Kidney (tissue), 14 donors: ENCODE results near the gene MYOZ3. TPM values are rescaled to one million over a fixed set of nuclear protein-coding genes. Genes with fewer than 3 reads are reported as not detected.

Source experiments
- DNase-seq, 5 donors: peaks; one replicate each; pipeline ENCODE4 v3.0.0-alpha.2; 2013 to 2020
- FAIRE-seq: peaks from 2 replicates; lab custom pipeline; 2012; peaks lifted over from hg19 to GRCh38; lab: Jason Lieb, UNC
- H3K27ac ChIP-seq, 2 donors: one replicate each; pipeline ENCODE4 v1.7.0; 2013; ENCODE audit warnings: low read depth in 2 of 2, low read length in 2 of 2, inconsistent platforms in 1 of 2
- H3K27me3 ChIP-seq: one replicate; pipeline ENCODE4 v1.7.1; 2013; ENCODE audit warnings: low read length, inconsistent platforms; ENCODE audit not compliant: control insufficient read depth, insufficient read depth
- H3K36me3 ChIP-seq, 3 donors: one replicate each; pipeline versions ENCODE4 v1.7.0 to v1.7.1; 2013; ENCODE audit warnings: low read length in 3 of 3, control low read depth in 1 of 3, inconsistent platforms in 1 of 3; ENCODE audit not compliant: insufficient read depth in 3 of 3, control insufficient read depth in 2 of 3
- H3K4me1 ChIP-seq, 3 donors: one replicate each; pipeline versions ENCODE4 v1.7.0 to v1.7.1; 2013; ENCODE audit warnings: low read length in 3 of 3, inconsistent platforms in 1 of 3, low read depth in 1 of 3; ENCODE audit not compliant: control insufficient read depth in 2 of 3, insufficient read depth in 2 of 3
- H3K4me3 ChIP-seq, 3 donors: one replicate each; pipeline versions ENCODE4 v1.7.0 to v1.8.1; 2013; ENCODE audit warnings: low read length in 3 of 3, control low read depth in 1 of 3, inconsistent platforms in 1 of 3
- H3K9ac ChIP-seq, 3 donors: one replicate each; pipeline versions ENCODE4 v1.7.0 to v1.7.1; 2013; ENCODE audit warnings: low read length in 3 of 3, control low read depth in 1 of 3, inconsistent platforms in 1 of 3
- H3K9me3 ChIP-seq, 3 donors: one replicate each; pipeline versions ENCODE4 v1.7.0 to v1.7.1; 2013; ENCODE audit warnings: low read length in 3 of 3, control low read depth in 1 of 3, inconsistent platforms in 1 of 3; ENCODE audit not compliant: control insufficient read depth in 2 of 3, insufficient read depth in 1 of 3
- CTCF ChIP-seq: IDR thresholded peaks from 3 replicates; pipeline ENCODE4 v1.5.1; 2012; ENCODE audit warnings: mild to moderate bottlenecking, moderate library complexity, borderline replicate concordance; ENCODE audit not compliant: insufficient read depth; ENCODE audit errors: extremely low read depth
- intact Hi-C: fragments of 100-400 bp; cut with DNase I; formaldehyde crosslinking; loops from one replicate; pipeline ENCODE4 v1.11.1; 2022
- polyA plus RNA-seq: library from polyadenylated mRNA; stranded (reverse); fragments of 350-450 nt; fragmentation: Illumina TruSeq; extraction: RNeasy Lipid Tissue Mini Kit (QIAGEN cat#74804); gene quantifications from one replicate; pipeline ENCODE4 v1.2.3, GENCODE V29; 2014; ENCODE audit warnings: low read depth, low replicate concordance; ENCODE audit not compliant: insufficient read depth
- total RNA-seq: library from RNA; stranded (reverse); fragmentation: NEBNext Ultra II Directional; extraction: Animal tissue kit (Norgen Biotek cat#: 25700); gene quantifications from one replicate; pipeline ENCODE4 v1.2.1, GENCODE V29; 2021
- donor health status: control.
- donor health status: control.
- donor health status: control.
- donor health status: control.
- donor health status: control.
- donor health status: DM: yes; HTN: yes; CAD: no.
- donor health status: Normal renal cell carcinoma (clear cell type).

Gene MYOZ3
- total and polyA plus RNA-seq, 2 donors from 2014 or later, result 0.66 to 1.3 TPM

GRCh38 chr5:150645070-150645700 lies 15.9 kb upstream of the MYOZ3 start:
- intact Hi-C loops, result no loop called here
- Histone ChIP-seq H3K9me3 (no peaks in the 10 kb centered on the region), H3K36me3 (peaks cover 0 to 7% (median 1%) of the 10 kb centered on the region in 3 donors), H3K27ac (peak overlapping the region; percentile 48 to 84), H3K4me1 (peaks cover 0 to 42% (median 38%) of the 10 kb centered on the region in 3 donors), H3K9ac (peak overlapping the region in 1 of 3 donors; percentile 16), H3K27me3 (no peaks in the 10 kb centered on the region), H3K4me3 (no peak overlapping the region)
- FAIRE-seq (no peak), DNase-seq (peak; percentile 65 to 95 (median 82))
- no peak for TF ChIP-seq CTCF

DNA sequence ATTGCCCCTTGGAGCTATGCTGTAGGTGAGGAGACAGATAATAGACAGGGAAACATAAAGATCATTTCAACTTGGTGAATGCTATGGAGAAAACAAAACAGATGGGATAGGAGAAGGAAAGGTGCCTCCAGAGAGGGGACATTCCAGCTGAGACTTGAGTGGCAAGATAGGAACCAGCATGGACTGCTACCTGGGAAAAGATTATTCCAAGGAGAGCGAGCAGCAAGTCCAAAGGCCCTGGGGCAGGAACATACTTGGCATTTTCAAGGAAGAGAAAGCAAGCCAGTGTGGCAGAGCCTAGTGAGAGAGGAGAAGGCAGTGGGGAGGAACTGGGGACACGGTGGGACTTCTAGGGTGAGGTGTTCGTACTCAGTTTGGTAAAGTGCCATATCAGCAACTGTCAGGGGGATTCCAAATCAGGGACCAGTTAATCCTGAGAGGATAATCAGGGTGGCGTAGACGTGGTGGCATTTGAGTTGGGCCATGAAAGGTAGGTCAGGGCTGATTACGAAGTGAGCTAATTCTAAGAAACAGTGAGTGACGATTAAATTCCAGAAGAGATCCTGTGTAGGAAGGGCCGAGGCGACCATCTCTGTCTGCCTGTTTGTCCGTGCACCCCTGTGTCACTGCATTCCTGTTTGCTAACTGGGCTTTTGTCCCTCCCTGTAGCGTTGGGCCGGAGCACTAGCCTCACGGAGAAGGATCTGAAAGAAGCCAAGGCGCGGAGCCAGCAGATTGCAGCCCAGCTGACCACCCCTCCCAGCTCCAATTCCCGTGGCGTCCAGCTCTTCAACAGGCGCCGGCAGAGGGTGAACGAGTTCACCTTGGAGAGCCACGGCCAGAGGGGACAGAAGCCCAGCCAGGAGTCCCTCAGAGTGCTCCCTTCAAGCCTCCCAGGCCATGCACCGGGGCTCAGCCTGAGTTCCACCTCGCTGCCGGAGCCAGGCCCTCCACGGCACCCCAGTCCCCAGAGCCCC lies 13.5 kb upstream of the MYOZ3 start:
- Histone ChIP-seq H3K27me3 (no peaks in the 10 kb centered on the region), H3K9me3 (no peaks in the 10 kb centered on the region), H3K36me3 (peaks cover 0 to 11% (median 7%) of the 10 kb centered on the region in 3 donors), H3K9ac (no peak overlapping the region), H3K4me1 (peaks cover 0 to 30% (median 27%) of the 10 kb centered on the region in 3 donors), H3K27ac (no peak overlapping the region), H3K4me3 (no peak overlapping the region)
- intact Hi-C loops, result no loop called here
- FAIRE-seq (no peak), DNase-seq (peak in 2 of 5 donors; percentile 66 to 90)
- no peak for TF ChIP-seq CTCF

DNA sequence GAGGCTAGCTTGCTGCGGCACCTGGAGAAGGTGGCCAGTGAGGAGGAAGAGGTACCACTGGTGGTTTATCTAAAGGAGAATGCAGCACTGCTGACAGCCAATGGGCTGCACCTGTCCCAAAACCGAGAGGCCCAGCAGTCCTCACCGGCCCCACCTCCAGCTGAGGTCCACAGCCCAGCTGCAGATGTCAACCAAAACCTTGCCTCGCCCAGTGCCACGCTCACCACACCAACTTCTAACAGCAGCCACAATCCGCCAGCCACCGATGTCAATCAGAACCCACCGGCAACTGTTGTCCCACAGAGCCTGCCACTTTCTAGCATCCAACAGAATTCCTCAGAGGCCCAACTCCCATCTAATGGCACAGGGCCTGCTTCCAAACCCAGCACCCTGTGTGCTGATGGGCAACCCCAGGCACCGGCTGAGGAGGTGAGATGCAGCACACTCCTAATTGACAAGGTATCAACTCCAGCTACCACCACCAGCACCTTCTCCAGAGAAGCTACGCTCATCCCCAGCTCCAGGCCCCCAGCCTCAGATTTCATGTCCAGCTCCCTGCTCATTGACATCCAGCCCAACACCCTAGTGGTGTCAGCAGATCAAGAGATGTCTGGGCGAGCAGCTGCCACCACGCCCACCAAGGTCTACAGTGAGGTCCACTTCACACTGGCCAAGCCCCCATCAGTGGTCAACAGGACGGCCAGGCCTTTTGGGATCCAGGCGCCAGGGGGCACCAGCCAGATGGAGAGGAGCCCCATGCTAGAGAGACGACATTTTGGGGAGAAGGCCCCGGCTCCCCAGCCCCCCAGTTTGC lies 12.6 kb upstream of the MYOZ3 start:
- Histone ChIP-seq H3K27ac (no peak overlapping the region), H3K27me3 (no peaks in the 10 kb centered on the region), H3K9ac (no peak overlapping the region), H3K4me1 (peaks cover 0 to 25% (median 23%) of the 10 kb centered on the region in 3 donors), H3K36me3 (peaks cover 0 to 12% (median 7%) of the 10 kb centered on the region in 3 donors), H3K4me3 (no peak overlapping the region), H3K9me3 (no peaks in the 10 kb centered on the region)
- DNase-seq (peak in 1 of 5 donors; percentile 62), FAIRE-seq (no peak)
- intact Hi-C loops, result no loop called here
- TF ChIP-seq CTCF, result no peak
